Right lobe of liver (tissue), 6 donors: Measurements from ENCODE around the gene SEZ6. TPM values are rescaled to one million over a fixed set of nuclear protein-coding genes. Genes with fewer than 3 reads are reported as not detected.

Source experiments
- ATAC-seq, 4 donors: fragments of 200-7000 bp; cut with Tn5 transposase; one replicate each; pipeline ENCODE4 v1.9.1; 2020; ENCODE audit warnings: mild to moderate bottlenecking in 4 of 4, moderate library complexity in 4 of 4
- DNase-seq, 3 donors: peaks; one replicate each; pipeline ENCODE4 v3.0.0-alpha.2; 2020
- H3K27ac ChIP-seq, 3 donors: fragments of 200-600 bp; one replicate each; pipeline ENCODE4 v1.8.0; 2022
- H3K27me3 ChIP-seq, 2 donors: fragments of 200-600 bp; one replicate each; pipeline ENCODE4 v1.8.0; 2022
- H3K36me3 ChIP-seq, 4 donors: fragments of 200-600 bp; sonication (generic) in 1 of 4; one replicate each; pipeline versions ENCODE4 v1.5.1 to v1.8.0; 2017 to 2022; ENCODE audit warnings: control low read depth in 1 of 4
- H3K4me1 ChIP-seq, 4 donors: fragments of 200-600 bp; sonication (generic) in 1 of 4; one replicate each; pipeline versions ENCODE4 v1.5.1 to v1.8.0; 2017 to 2022; ENCODE audit warnings: control low read depth in 1 of 4
- H3K4me3 ChIP-seq, 3 donors: fragments of 200-600 bp; one replicate each; pipeline ENCODE4 v1.8.0; 2022
- H3K9me3 ChIP-seq, 4 donors: fragments of 200-600 bp; sonication (generic) in 1 of 4; one replicate each; pipeline versions ENCODE4 v1.5.1 to v1.8.0; 2017 to 2022; ENCODE audit warnings: control low read depth in 1 of 4
- POLR2A ChIP-seq: fragments of 450-650 bp; IDR thresholded peaks from one replicate; pipeline ENCODE4 v1.6.1; 2017; ENCODE audit warnings: antibody characterized with exemption, mild to moderate bottlenecking
- WGBS: methylation state at CpG from one replicate; pipeline ENCODE4 v1.1.6; 2018; ENCODE audit warnings: low coverage, low lambda C conversion rate; ENCODE audit not compliant: insufficient coverage; ENCODE audit errors: missing lambda C conversion rate; 5-methylcytosine and 5-hydroxymethylcytosine counted together
- intact Hi-C, 2 donors: fragments of 100-400 bp; cut with DNase I; formaldehyde crosslinking; loops; one replicate each; pipeline versions ENCODE4 v1.11.2 to v1.14.1; 2022
- total RNA-seq, 6 experiments: library from RNA; depleted of rRNA in 2 of 6; stranded (reverse); fragments of >200 nt in 2 of 6; fragmentation: NEBNext Ultra II Directional in 3 of 6; extraction: Animal tissue kit (Norgen Biotek cat#: 25700) in 3 of 6; gene quantifications; one replicate each; pipeline versions ENCODE4 v1.1.0 to v1.2.4, GENCODE V29; 2016 to 2023
- TF ChIP-seq, protein P1 (sequence below), 4 donors: fragments of 200-600 bp in 3 of 4; fragments of 450-650 bp in 1 of 4; IDR thresholded peaks; one replicate each; pipeline versions ENCODE4 v1.5.1 to v1.8.0; 2016 to 2022; ENCODE audit warnings: antibody characterized with exemption in 4 of 4, mild to moderate bottlenecking in 2 of 4
- donor health status: DM: no; HTN: yes; CAD: no.
- donor health status: DM: no; HTN: no; CAD: no.
- donor health status: DM: no; HTN: no; CAD: no.
- donor health status: DM: no; HTN: yes; CAD: no.
- donor health status: DM: no; HTN: yes; CAD: no.

SEZ6 gene
- total RNA-seq, 6 experiments from 2014 or later = not detected

DNA sequence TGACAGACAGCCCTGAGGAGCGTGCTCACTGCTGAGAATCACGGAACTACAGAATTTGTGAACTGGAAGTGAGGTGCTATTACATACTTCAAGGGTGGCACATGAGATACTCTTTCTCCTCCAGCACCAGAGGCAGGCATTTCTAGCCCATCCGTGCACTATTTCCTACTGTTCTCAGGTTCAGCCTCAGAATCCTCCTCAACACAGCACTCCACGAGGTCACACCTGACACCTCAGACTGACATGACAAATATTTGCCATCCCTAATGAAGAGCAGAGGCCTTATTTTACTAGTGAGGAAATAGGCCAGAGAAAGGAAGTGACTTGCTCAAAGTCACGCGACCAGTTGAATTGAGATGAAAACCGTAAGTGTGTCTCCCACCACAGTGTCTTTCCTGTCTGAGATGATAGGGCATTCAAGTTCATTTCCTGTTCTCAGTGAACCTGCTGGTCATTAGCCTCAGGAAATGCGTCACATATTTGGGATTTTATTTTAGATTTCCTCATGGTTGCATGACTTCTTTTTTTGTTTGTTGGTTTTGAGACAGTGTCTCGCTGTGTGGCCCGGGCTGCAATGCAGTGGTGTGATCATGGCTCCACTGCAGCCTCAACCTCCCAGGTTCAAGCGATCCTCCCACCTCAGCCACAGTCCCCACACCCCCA is 23.6 kb downstream of the SEZ6 start:
- Histone ChIP-seq H3K9me3 (no peaks in the 10 kb centered on the region), H3K27ac (peak overlapping the region in 2 of 3 donors; percentile 60 to 64), H3K36me3 (no peaks in the 10 kb centered on the region), H3K27me3 (no peaks in the 10 kb centered on the region), H3K4me1 (no peaks in the 10 kb centered on the region), H3K4me3 (no peak overlapping the region)
- intact Hi-C loops = no loop called here
- peak; percentile 70 to 84 (median 78) for ATAC-seq
- WGBS = 32% methylated on average over 9 of the region's 11 CpGs
- DNase-seq = no peak
- TF ChIP-seq, protein P1, sequence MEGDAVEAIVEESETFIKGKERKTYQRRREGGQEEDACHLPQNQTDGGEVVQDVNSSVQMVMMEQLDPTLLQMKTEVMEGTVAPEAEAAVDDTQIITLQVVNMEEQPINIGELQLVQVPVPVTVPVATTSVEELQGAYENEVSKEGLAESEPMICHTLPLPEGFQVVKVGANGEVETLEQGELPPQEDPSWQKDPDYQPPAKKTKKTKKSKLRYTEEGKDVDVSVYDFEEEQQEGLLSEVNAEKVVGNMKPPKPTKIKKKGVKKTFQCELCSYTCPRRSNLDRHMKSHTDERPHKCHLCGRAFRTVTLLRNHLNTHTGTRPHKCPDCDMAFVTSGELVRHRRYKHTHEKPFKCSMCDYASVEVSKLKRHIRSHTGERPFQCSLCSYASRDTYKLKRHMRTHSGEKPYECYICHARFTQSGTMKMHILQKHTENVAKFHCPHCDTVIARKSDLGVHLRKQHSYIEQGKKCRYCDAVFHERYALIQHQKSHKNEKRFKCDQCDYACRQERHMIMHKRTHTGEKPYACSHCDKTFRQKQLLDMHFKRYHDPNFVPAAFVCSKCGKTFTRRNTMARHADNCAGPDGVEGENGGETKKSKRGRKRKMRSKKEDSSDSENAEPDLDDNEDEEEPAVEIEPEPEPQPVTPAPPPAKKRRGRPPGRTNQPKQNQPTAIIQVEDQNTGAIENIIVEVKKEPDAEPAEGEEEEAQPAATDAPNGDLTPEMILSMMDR (IDR thresholded peaks at IDR 0.05) = no peak

DNA sequence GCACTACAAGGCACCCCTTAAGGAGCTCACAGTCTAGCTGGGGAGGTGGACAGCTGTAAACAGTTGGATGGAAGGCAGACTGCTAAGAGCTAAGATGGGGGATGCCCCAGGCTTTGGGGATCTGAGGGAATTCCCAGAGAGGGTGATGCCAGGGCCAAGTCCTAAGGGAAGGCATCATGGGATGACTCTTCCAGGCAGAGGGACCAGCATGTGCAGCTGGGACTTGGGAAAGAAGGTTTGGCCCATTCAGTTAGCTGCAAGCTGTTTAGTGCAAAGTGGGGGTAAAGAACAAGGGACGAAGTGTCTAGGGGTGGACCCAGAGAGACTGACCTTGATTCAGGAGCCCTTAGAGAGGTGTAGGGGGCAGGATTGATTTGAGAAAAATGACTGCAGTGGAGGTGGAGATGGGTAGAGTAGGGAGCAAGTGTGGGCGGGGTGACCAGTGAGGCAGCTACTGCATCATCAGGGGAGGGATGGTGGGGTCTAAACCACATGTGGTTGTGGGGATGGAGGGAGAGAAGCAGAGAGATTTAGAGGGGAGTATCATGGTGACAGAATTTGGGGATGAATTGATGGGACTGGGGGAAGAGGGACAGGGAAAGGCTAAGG is 27.4 kb downstream of the SEZ6 start:
- H3K4me3 ChIP-seq = no peak overlapping the region
- no peak overlapping the region for H3K27ac ChIP-seq
- no peaks in the 10 kb centered on the region for H3K9me3 ChIP-seq
- H3K36me3 ChIP-seq = no peaks in the 10 kb centered on the region
- ATAC-seq (no peak), DNase-seq (no peak)
- no peaks in the 10 kb centered on the region for H3K27me3 ChIP-seq
- intact Hi-C loops = no loop called here
- WGBS = 91% methylated on average over 2 of the region's 2 CpGs
- TF ChIP-seq POLR2A = no peak
- TF ChIP-seq, protein P1 (IDR thresholded peaks at IDR 0.05) = no peak
- peaks cover 0 to 22% (median 0%) of the 10 kb centered on the region in 4 donors for H3K4me1 ChIP-seq

- WGBS = 84% methylated on average over 4 of the region's 8 CpGs
- Histone ChIP-seq H3K27me3 (no peaks in the 10 kb centered on the region), H3K9me3 (no peaks in the 10 kb centered on the region), H3K36me3 (no peaks in the 10 kb centered on the region), H3K4me1 (peaks cover 0 to 24% (median 0%) of the 10 kb centered on the region in 4 donors), H3K27ac (no peak overlapping the region), H3K4me3 (no peak overlapping the region)
- TF ChIP-seq POLR2A = no peak
- intact Hi-C loops = no loop called here
- ATAC-seq (no peak), DNase-seq (no peak)
Measured at GRCh38 chr17:28977659-28978355, 28.0 kb downstream of the SEZ6 start.

- no peak for TF ChIP-seq POLR2A
- TF ChIP-seq, protein P1 (IDR thresholded peaks at IDR 0.05) = no peak
- 40% methylated on average over 1 of the region's 5 CpGs for WGBS
- DNase-seq (peak in 1 of 3 donors; percentile 59), ATAC-seq (peak in 1 of 4 donors; percentile 32)
- no peak overlapping the region for H3K4me3 ChIP-seq
- no peaks in the 10 kb centered on the region for H3K27me3 ChIP-seq
- H3K27ac ChIP-seq = no peak overlapping the region
- intact Hi-C loops = no loop called here
- H3K9me3 ChIP-seq = no peaks in the 10 kb centered on the region
- H3K4me1 ChIP-seq = peaks cover 0 to 37% (median 7%) of the 10 kb centered on the region in 4 donors
- H3K36me3 ChIP-seq = no peaks in the 10 kb centered on the region
Measured at GRCh38 chr17:28975646-28976045, 30.2 kb downstream of the SEZ6 start.

DNA sequence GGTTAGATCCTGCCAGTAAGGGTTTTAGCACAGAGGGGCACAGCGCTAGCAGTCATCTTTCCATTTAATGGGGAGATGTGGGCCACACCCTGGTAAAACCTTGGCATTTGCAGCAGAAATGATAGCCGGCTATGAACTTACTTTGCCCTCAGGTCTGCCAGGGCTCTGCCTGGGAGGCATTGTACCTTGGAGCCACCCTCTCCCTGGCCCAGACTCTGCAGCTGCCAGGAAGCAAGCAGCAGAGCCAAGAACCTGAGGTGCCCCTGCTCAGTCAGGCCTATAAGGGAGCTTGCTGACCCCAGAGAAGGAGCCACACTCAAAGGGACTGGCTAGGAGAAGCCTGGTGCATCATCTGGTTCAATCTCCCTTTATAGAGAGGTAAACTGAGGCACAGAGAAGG is 30.8 kb downstream of the SEZ6 start:
- no peak overlapping the region for H3K4me3 ChIP-seq
- WGBS = 64% methylated on average over 2 of the region's 2 CpGs
- H3K27me3 ChIP-seq = no peaks in the 10 kb centered on the region
- H3K27ac ChIP-seq = no peak overlapping the region
- H3K4me1 ChIP-seq = peaks cover 0 to 43% (median 9%) of the 10 kb centered on the region in 4 donors
- ATAC-seq (peak in 1 of 4 donors; percentile 57), DNase-seq (peak in 2 of 3 donors; percentile 67 to 71)
- no peaks in the 10 kb centered on the region for H3K9me3 ChIP-seq
- TF ChIP-seq, protein P1 (IDR thresholded peaks at IDR 0.05) = no peak
- no peak for TF ChIP-seq POLR2A
- no peaks in the 10 kb centered on the region for H3K36me3 ChIP-seq
- intact Hi-C loops = no loop called here
